Measurements from ENCODE around the gene MOCS2. TPM values are rescaled to one million over a fixed set of nuclear protein-coding genes. Genes with fewer than 3 reads are reported as not detected.
A peak's percentile ranks its signal among the peaks of the same experiment; 100 is the strongest.

The MOCS2 gene
- total and polyA plus RNA-seq, 2 experiments from 2014 or later, result 48.1 to 83.7 TPM

GRCh38 chr5:53083927-53084326 is 25.6 kb downstream of the MOCS2 start:
- Histone ChIP-seq H3K4me2 (ENCODE audit: unreplicated experiment) (no peak overlapping the region), H3F3A (ENCODE audit: insufficient read depth) (peaks cover 21% of the 10 kb centered on the region), H2AFZ (no peak overlapping the region), H3K79me2 (ENCODE audit: insufficient read depth) (no peaks in the 10 kb centered on the region), H3K9me3 (ENCODE audit: low read depth) (no peaks in the 10 kb centered on the region), H3K36me3 (ENCODE audit: low read depth) (peaks cover 17% of the 10 kb centered on the region), H3K4me3 (no peak overlapping the region), H3K9me2 (ENCODE audit: insufficient read depth) (no peaks in the 10 kb centered on the region), H3K27me3 (replicated peaks; ENCODE audit: insufficient read depth) (no peaks in the 10 kb centered on the region), H3K4me1 (ENCODE audit: insufficient read depth) (no peaks in the 10 kb centered on the region), H3K9ac (no peak overlapping the region), H3K27ac (no peak overlapping the region), H4K20me1 (ENCODE audit: insufficient read depth) (no peaks in the 10 kb centered on the region)
- DNase-seq, result no peak
- in situ Hi-C loops (cut with MboI), result loop anchor here (25.0 kb wide), 1 partner anchor 372 kb away; no protein-coding TSS in a partner anchor
- TF ChIP-seq EZH2phosphoT487 (IDR thresholded peaks at IDR 0.05; ENCODE audit: insufficient read depth, low read depth) (no peak), EZH2 (IDR thresholded peaks at IDR 0.05; ENCODE audit: insufficient read depth, poor library complexity, severe bottlenecking) (no peak)

- no peak for DNase-seq
- no peak overlapping the region for H3K4me2 ChIP-seq (ENCODE audit: unreplicated experiment)
- no peaks in the 10 kb centered on the region for H3K4me1 ChIP-seq (ENCODE audit: insufficient read depth)
- no peak overlapping the region for H3K9ac ChIP-seq
- H4K20me1 ChIP-seq (ENCODE audit: insufficient read depth), result no peaks in the 10 kb centered on the region
- H3F3A ChIP-seq (ENCODE audit: insufficient read depth), result peaks cover 30% of the 10 kb centered on the region
- H3K36me3 ChIP-seq (ENCODE audit: low read depth), result peaks cover 36% of the 10 kb centered on the region; the same call in 1 of the 2 replicates
- no peaks in the 10 kb centered on the region for H3K9me2 ChIP-seq (ENCODE audit: insufficient read depth)
- TF ChIP-seq EZH2 (IDR thresholded peaks at IDR 0.05; ENCODE audit: insufficient read depth, poor library complexity, severe bottlenecking) (no peak), EZH2phosphoT487 (IDR thresholded peaks at IDR 0.05; ENCODE audit: insufficient read depth, low read depth) (no peak)
- in situ Hi-C loops (cut with MboI), result loop anchor here (25.0 kb wide), 1 partner anchor 368 kb away; no protein-coding TSS in a partner anchor
- WGBS, 2 experiments (ENCODE audit: low coverage in 1 of 2, low lambda C conversion rate in 2 of 2, missing lambda C conversion rate in 2 of 2), result 74 to 75% methylated on average over 4 of the region's 4 CpGs
- H3K4me3 ChIP-seq, result no peak overlapping the region
- no peak overlapping the region for H3K27ac ChIP-seq
- H3K27me3 ChIP-seq (replicated peaks; ENCODE audit: insufficient read depth), result no peaks in the 10 kb centered on the region
- no peaks in the 10 kb centered on the region for H3K9me3 ChIP-seq (ENCODE audit: low read depth)
- no peaks in the 10 kb centered on the region for H3K79me2 ChIP-seq (ENCODE audit: insufficient read depth)
- no peak overlapping the region for H2AFZ ChIP-seq
Measured at GRCh38 chr5:53080271-53080670, 29.3 kb downstream of the MOCS2 start.

GRCh38 chr5:53076014-53076583 is 33.5 kb downstream of the MOCS2 start:
- peak; percentile 5 for DNase-seq
- H3K4me3 ChIP-seq, result no peak overlapping the region
- H3K27me3 ChIP-seq (replicated peaks; ENCODE audit: insufficient read depth), result no peaks in the 10 kb centered on the region
- H3K36me3 ChIP-seq (ENCODE audit: low read depth), result peaks cover 48% of the 10 kb centered on the region
- no peaks in the 10 kb centered on the region for H4K20me1 ChIP-seq (ENCODE audit: insufficient read depth)
- no peaks in the 10 kb centered on the region for H3K79me2 ChIP-seq (ENCODE audit: insufficient read depth)
- WGBS, 2 experiments (ENCODE audit: low coverage in 1 of 2, low lambda C conversion rate in 2 of 2, missing lambda C conversion rate in 2 of 2), result 93 to 97% methylated on average over 2 of the region's 2 CpGs
- in situ Hi-C loops (cut with MboI), result loop anchor here (25.0 kb wide), 1 partner anchor 364 kb away; no protein-coding TSS in a partner anchor
- H3K9me2 ChIP-seq (ENCODE audit: insufficient read depth), result no peaks in the 10 kb centered on the region
- no peak overlapping the region for H2AFZ ChIP-seq
- H3K9ac ChIP-seq, result no peak overlapping the region
- no peaks in the 10 kb centered on the region for H3K9me3 ChIP-seq (ENCODE audit: low read depth)
- H3K4me2 ChIP-seq (ENCODE audit: unreplicated experiment), result no peak overlapping the region
- H3K4me1 ChIP-seq (ENCODE audit: insufficient read depth), result peaks cover 21% of the 10 kb centered on the region
- no peak overlapping the region for H3K27ac ChIP-seq
- H3F3A ChIP-seq (ENCODE audit: insufficient read depth), result peaks cover 40% of the 10 kb centered on the region
- no peak for TF ChIP-seq EZH2 (IDR thresholded peaks at IDR 0.05; ENCODE audit: insufficient read depth, poor library complexity, severe bottlenecking)
- TF ChIP-seq EZH2phosphoT487 (IDR thresholded peaks at IDR 0.05; ENCODE audit: insufficient read depth, low read depth), result no peak

GRCh38 chr5:53073348-53073747 is 36.2 kb downstream of the MOCS2 start:
- H4K20me1 ChIP-seq (ENCODE audit: insufficient read depth), result no peaks in the 10 kb centered on the region
- H3K9me2 ChIP-seq (ENCODE audit: insufficient read depth), result no peaks in the 10 kb centered on the region
- peak; percentile 46 for DNase-seq
- H3K27me3 ChIP-seq (replicated peaks; ENCODE audit: insufficient read depth), result no peaks in the 10 kb centered on the region
- H3K27ac ChIP-seq, result peak overlapping the region; percentile 89; the same call in 1 of the 2 replicates
- WGBS, 2 experiments (ENCODE audit: low coverage in 1 of 2, low lambda C conversion rate in 2 of 2, missing lambda C conversion rate in 2 of 2), result 34 to 56% methylated on average over 2 of the region's 2 CpGs
- peaks cover 40% of the 10 kb centered on the region for H3K36me3 ChIP-seq (ENCODE audit: low read depth)
- no peak overlapping the region for H3K4me3 ChIP-seq
- no peaks in the 10 kb centered on the region for H3K79me2 ChIP-seq (ENCODE audit: insufficient read depth)
- no peak overlapping the region for H3K4me2 ChIP-seq (ENCODE audit: unreplicated experiment)
- H2AFZ ChIP-seq, result no peak overlapping the region
- no peaks in the 10 kb centered on the region for H3K9me3 ChIP-seq (ENCODE audit: low read depth)
- TF ChIP-seq EZH2phosphoT487 (IDR thresholded peaks at IDR 0.05; ENCODE audit: insufficient read depth, low read depth), result no peak
- no peak for TF ChIP-seq EZH2 (IDR thresholded peaks at IDR 0.05; ENCODE audit: insufficient read depth, poor library complexity, severe bottlenecking)
- peaks cover 58% of the 10 kb centered on the region for H3F3A ChIP-seq (ENCODE audit: insufficient read depth)
- H3K4me1 ChIP-seq (ENCODE audit: insufficient read depth), result peaks cover 41% of the 10 kb centered on the region
- in situ Hi-C loops (cut with MboI), result no loop called here
- no peak overlapping the region for H3K9ac ChIP-seq

All from GM23248 (cell line).